DMS79 treated with DMSO at 0.1 percent for 48 hours (cell line): ENCODE data around the gene OR2V1.
"Not testable (repeated sequence)": the region's sequence is repeated elsewhere in the genome, so short reads cannot be mapped to it uniquely, and the experiment has no call there.

Experiments
- DNase-seq: peaks from one replicate; lab custom pipeline; 2025; lab: John Stamatoyannopoulos, UW

The OR2V1 gene, protein sequence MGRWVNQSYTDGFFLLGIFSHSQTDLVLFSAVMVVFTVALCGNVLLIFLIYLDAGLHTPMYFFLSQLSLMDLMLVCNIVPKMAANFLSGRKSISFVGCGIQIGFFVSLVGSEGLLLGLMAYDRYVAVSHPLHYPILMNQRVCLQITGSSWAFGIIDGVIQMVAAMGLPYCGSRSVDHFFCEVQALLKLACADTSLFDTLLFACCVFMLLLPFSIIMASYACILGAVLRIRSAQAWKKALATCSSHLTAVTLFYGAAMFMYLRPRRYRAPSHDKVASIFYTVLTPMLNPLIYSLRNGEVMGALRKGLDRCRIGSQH

DNA sequence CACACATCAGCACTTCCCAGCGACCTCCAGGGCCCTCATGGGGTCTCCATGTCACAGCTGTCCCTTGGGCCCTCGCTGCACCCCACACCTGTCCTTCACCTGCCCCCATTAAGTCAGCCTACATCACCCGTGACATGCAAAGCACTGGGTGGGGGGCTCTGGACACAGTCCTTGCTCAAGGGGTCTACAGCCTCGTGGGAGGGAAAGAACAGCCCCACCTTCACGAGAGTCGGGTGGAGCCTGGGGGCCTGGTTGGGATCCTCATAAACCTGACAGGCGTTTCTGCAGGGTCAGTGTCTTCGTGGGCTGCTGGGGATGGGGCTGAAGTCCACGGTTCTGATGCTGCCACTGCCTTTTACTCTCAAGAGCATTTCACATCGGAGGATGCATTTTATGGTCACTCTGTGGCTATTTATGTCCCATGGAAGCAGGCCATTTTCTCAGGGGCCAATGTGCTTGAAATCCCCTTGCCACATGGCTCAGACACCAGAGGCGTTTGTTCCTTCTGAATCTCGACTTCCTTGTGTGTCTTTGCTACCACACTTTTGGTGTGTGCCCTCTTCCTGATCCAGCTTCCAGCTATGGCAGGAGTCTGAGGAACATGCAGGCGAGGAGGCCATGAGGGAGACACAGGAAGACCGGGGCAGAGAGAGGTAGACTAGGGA lies at the start of gene OR2V1:
Gene OR2V1 (minus strand): TSS at position 338 of the 665 bp plus-strand sequence. CDS start 5,865 bp downstream, outside the sequence.
- no peak for DNase-seq

DNA sequence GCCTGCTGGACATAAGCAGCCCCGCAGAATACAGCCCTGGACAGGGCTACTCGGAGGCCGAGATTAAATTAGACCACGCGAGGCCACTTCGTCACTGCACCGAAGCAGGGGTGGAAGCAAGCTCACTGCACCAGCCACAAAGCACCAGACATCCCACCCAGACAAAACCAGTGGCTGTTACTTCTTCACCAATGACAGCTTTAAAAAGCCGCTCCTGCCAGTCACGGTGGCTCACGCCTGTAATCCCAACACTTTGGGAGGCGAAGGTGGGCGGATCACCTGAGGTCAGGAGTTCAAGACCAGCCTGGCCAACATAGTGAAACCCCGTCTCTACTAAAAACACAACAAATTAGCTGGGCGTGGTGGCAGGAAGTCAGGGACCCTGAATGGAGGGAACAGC lies 46.6 kb upstream of the OR2V1 start:
- not testable (repeated sequence) for DNase-seq

DNA sequence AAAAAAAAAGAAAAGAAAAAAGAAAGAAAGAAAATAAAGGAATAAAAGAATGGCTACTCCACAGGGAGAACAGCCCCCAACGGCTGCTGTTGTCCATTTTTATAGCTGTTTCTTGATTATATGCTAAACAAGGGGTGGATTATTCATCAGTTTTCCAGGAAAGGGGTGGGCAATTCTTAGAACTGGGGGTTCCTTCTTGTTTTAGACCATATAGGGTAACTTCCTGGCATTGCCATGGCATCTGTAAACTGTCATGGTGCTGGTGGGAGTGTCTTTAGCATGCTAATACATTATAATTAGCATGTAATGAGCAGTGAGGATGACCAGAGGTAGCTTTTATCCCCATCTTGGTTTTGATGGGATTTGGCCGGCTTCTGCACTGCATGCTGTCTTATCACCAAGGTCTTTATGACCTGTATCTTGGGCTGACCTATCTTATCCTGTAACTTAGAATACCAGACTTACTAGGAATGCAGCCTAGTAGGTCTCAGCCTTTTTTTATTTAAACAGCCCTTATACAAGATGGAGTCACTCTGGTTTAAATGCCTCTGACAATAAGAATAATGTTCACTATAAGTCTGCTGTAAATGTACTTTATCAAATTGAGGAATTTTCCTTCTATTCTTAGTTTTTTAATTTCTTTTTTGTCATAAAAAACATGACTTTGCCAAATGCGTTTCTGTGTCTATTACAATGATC lies 45.4 kb upstream of the OR2V1 start:
- no peak for DNase-seq

DNA sequence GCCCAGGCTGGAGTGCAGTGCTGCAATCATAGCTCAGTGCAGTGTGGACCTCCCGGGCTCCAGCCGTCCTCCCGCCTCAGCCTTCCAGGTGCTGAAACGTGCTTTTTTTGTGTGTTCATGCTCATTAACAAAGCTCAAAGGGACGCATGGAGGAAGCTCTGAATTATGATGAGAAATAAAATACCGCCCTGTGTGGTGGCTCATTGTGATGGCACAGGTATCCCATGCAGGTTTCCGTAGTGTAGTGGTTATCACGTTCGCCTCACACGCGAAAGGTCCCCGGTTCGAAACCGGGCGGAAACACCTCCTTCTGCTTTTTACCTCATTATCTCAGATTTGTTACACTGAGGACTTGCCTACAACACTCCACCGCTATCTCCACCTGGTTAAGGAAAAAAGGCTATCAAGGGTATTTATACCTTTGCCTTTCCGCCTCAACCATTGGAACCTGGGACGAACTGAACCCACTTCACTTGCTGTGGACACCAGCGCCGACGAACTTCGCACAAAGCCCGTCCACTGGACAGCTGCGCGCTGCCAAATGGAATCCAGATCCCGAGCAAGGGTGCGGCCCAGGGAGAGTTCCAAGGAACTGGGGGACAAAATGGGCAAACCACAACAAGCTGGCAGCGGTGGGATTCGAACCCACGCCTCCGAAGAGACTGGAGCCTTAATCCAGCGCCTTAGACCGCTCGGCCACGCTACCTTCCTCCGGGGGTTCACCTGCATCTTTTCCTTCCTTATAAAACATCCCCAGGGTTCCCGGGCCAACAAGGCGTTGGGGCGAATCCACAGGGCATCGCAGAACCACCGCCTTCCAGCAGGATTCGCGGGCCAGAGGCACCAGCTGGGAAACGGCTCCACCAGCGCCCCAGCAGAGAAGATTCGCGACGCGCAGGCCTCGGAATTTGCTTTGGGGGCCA lies 42.7 kb upstream of the OR2V1 start:
- DNase-seq: no peak

DNA sequence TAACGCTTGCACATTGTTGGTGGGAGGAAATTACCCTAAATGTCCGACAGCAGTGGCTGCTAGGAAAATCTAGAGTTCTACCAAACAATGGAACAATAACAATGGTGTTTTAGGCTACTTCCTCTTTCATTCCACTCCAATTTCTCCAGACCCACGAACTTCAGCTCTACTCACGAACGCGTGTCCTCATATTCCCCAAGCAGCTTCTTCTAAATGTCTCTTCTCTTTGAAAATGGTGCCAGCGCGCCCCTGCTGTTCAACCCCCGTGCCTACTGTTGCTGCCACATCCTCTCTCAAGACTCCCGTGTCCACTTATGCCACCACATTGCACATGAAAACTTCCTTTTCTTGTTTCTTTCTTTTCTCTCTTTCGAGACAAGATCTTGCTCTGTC lies 42.1 kb upstream of the OR2V1 start:
- DNase-seq: no peak

DNA sequence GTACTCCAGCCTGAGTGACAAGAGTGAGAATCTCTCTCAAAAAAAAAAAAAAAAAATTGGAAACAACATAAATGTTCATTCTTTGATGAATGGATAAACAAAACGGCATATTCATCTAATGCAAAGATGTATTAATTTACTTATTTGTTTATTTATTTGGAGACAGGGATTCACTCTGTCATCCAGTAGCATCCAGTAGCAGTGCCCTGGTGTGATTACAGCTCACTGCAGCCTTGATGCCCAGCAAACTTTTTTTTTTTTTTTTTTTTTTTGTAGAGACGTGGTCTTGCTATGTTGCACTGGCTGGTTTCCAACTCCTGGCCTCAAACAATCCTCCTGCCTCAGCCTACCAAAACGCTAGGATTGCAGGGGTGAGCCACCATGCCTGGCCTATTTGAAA lies 40.8 kb upstream of the OR2V1 start:
- DNase-seq: no peak

DNA sequence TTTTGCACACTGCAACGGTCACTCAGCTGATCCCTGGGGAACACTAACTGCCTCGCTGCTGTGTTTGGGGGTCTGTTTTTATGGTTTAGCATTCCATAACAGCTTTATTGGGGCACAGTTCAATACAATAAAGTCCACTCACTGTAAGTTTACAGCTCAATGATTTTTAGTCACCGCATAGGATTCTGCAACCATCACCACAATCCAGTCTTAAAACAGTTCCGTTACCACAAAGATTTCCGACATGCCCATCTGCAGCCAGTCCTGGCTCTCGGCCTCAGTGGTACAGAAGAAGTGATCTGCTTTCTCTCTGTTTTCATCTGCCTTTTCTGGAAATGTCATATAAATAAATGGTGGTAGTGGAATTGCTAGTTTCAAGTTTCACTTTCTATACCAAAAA lies 40.0 kb upstream of the OR2V1 start:
- DNase-seq: no peak

DNA sequence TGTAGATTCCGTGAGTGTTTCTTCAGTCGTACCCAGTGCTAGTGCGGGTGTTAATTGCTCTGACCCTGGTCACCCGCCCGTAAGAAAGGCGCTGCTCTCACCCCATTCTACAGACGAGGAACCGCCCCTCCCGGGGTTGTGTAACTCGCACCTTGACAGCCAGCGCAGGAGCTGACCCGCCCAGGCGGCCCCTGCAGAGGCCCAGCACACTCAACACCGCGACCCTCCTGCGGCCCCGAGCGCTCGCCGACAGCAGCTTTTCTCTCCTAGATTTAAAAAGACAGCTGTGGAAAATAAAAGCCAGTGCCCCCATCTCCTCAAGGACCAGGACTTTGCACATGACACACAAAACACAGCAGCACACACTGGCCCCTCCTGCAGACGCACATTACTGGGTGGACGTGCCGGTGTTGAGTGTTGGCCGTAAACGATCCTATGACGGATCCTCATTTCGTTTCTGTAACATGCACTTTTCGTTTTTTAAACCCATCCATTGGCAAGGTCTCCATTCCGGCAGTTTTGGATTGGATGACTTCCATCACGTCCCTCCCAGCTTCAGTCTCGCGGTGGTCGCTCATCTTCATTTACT lies 39.4 kb upstream of the OR2V1 start:
- no peak for DNase-seq

DNA sequence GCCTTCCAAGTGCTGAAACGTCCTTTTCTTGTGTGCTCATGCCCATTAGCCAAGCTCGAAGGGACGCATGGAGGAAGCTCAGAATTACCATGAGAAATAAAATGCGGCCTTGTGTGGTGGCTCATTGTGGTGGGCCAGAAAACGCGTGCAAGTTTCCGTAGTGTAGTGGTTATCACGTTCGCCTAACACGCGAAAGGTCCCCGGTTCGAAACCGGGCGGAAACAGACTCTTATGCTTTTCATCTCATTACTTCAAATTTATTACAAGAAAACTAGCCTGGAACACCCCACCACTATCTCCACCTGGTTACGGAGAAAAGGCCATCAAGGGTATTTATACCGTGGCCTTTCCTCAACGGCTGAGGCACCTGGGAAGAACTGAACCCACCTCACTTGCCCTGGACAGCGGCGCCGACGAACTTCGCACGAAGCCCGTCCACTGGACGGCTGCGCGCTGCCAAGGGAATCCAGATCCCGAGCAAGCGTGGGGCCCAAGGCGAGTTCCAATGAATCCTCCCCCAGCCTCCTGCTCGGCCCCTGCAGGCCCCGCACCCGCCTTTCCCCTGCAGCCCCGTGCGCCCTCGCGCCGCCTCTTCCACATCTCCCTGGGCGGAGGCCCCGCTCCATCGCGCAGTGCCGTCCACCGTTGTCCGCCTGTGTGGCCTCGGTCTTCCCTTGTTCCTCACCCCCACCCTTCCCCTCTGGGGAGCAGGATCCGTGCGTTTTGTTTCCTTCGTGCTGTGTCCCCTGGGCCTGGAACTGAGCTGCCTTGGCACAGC lies 38.7 kb upstream of the OR2V1 start:
- DNase-seq: not testable (repeated sequence)

DNA sequence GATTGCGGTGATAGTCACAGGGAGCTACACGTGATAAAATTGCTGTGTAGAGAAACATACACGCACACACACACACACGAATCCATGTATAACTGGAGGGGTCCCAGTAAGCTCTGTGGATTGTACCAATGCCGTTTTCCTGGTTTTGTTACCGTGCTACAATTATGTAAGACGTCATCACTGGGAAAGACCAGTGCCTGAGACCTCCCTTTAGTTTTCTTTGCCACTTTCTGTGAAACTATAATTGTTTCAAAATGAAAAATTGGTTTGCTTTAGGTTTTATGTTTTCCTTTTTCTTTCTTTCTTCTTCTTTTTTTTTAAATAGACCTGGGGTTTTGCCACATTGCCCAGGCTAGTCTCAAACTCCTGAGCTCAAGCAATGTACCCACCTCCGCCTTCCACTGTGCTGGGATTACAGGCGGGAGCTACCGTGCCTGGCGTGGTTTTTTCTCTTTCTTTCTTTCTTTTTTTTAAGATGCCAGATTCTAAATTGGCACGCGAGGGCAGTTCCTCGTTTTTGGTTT lies 37.7 kb upstream of the OR2V1 start:
- no peak for DNase-seq

DNA sequence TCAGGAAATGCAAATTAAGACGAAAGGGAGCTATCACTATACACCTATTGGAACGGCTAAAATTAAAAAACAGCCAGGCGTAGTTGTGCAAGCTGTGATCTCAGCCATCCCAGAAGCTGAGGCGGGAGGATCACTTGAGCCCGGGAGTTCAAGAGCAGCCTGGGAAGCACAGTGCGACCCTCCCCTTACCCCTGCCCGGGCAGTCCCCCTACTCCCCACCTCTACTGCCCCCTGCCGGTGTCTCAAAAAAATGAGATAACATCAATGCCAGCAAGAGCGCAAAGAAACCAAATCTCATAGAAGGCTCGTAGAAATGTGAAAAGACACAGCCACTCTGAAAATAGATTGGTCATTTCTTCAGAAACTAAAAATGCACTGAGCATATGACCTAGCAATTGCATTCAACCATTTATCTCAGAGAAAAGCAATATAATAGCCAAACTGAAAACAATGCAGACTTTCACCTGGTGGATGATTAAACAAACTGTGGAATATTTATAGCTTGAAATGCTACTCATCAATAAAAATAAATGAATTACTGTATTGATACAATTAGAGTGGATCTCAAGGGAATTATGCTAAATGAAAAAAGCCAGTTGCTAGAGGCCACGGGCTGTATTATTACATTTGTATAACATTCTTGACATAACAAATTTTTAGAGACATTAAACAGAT lies 37.0 kb upstream of the OR2V1 start:
- no peak for DNase-seq

DNA sequence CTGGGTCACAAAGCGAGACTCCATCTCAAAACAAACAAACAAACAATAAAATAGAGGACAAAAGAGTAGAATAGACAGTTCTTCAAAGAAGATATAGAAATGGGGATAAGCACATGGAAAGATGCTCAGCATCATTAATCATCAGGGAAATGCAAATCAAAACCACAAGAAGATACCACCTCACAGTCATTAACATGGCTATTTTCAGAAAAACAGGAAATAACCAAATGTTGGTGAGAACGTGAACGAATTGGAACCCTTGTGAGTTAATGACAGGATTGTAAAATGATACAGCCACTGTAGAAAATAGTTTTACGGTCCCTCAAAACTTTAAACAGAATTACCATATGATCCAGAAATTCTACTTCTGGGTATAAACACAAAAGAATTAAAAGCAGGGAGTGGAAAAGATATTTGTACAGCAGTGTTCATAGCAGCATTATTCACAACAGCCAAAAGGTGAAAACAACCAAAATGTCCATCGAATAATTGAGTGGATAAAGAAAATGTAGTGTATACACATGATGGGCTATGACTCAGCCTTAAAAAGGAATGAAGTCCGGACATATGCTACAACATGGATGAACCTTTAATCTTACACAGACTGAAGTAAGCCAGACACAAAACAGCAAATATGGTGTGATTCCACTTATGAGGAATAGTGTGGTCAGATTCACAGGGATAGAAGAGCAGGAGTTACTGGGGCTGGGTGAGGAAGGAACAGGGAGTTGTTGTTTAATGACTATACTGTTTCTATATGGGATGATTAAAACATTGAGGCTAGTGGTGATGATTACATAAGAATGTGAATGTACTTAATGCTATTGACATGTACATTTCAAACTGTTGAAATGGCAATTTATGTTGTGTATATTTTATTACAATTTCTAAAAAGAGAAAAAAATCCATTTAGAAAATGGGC lies 36.1 kb upstream of the OR2V1 start:
- DNase-seq: no peak

DNA sequence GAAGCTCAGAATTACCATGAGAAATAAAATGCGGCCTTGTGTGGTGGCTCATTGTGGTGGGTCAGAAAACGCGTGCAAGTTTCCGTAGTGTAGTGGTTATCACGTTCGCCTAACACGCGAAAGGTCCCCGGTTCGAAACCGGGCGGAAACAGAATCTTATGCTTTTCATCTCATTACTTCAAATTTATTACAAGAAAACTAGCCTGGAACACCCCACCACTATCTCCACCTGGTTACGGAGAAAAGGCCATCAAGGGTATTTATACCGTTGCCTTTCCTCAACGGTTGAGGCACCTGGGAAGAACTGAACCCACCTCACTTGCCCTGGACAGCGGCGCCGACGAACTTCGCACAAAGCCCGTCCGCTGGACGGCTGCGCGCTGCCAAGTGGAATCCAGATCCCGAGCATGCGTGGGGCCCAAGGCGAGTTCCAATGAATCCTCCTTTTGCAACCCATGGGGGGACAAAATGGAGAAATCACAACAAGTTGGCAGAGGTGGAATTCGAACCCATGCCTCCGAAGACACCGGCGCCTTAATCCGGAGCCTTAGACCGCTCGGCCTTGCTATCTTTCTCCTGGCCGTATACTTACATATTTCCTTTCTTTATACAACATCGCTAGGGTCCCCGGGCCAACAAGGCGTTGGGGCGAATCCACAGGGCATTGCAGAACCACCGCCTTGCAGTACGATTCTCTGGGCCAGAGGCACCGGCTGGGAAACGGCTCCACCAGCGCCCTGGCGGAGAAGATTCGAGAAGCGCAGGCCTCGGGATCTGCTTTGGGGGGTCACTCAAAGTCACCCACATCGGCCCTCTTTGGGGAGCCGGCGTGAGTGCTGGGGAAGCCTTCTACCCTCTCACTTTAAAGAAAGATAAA lies 33.3 kb upstream of the OR2V1 start:
- no peak for DNase-seq

DNA sequence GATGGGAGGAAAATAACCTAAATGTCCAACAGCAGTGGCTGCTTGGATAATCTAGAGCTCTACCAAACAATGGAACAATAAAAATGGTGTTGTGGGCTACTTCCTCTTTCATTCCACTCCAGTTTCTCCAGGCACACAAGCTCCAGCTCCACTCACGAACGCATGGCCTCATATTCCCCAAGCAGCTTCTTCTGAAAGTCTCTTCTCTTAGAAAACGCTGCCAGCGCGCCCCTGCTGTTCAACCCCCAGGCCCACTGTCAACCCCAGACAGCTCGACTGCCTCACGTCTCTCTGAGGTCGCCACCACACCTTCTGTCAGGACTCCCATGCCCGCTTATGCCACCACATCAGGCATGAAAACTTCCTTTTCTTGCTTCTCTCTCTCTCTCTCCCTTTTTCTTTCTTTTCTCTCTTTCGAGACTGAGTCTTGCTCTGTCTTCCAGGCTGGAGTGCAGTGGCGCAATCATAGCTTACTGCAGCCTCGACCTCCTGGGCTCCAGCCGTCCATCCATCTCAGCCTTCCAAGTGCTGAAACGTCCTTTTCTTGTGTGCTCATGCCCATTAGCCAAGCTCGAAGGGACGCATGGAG lies 32.6 kb upstream of the OR2V1 start:
- DNase-seq: no peak

DNA sequence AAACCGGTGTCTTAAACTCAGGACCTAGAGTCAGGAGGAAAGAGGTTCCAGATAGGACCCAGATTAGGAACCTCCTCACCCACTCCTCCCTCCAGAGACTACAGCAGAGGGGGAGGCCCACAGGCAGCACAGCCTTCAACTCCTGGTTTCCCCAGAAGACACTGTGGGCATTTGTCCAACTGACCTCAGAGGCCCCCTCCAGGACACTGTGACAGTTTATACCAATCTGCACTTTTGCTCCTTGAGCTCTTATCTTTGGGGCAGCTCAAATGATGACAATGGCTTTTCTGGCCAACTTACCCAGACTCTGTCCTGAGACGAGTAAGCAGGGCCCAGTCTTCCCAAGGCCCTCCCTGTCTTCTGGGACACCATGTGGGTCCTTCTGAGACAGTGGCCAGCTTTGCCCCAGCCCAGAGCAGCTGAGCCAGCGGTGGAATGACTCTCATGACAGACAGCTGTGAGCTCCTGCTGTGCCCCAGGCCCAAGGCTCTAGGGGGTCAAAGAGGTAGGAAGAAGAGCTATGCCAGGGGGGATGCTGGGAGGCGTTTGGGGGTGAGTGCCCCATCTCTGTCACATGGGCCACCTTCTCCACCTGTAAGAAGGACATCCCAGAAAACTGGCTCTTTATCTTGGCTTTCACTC lies 30.7 kb upstream of the OR2V1 start:
- no peak for DNase-seq

DNA sequence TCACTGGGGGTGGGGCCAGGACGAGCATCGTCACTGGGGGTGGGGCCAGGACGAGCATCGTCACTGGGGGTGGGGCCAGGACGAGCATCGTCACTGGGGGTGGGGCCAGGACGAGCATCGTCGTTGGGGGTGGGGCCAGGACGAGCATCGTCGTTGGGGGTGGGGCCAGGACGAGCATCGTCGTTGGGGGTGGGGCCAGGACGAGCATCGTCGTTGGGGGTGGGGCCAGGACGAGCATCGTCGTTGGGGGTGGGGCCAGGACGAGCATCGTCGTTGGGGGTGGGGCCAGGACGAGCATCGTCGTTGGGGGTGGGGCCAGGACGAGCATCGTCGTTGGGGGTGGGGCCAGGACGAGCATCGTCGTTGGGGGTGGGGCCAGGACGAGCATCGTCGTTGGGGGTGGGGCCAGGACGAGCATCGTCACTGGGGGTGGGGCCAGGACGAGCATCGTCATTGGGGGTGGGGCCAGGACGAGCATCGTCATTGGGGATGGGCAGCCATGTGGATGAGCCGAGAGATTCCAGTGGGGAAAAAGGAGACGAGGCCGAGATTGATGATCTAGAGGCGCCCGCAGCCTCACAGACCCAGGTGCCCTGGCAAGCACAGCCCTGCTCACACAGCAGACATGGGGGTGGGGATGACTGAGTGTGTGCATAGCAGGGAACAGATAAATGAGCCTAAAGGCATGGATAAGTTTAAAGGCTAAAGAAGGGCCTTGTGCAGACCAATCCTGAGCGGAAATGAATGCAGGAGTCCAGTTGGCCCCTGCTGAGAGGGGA lies 30.0 kb upstream of the OR2V1 start:
- peak; percentile 6 for DNase-seq
